BE2C (cell line): ENCODE data around the gene PRSS1.
"Not testable (repeated sequence)": the region's sequence is repeated elsewhere in the genome, so short reads cannot be mapped to it uniquely, and the experiment has no call there.

ENCODE experiments used
- DNase-seq: peaks from one replicate; pipeline ENCODE4 v3.0.0-alpha.2; 2020
- H3K27me3 ChIP-seq: fragments of 250-450 bp; sonication (Bioruptor Pico); 2 replicates; pipeline ENCODE4 v1.5.1; 2020; ENCODE audit warnings: mild to moderate bottlenecking
- H3K36me3 ChIP-seq: fragments of 250-450 bp; sonication (Bioruptor Pico); 2 replicates; pipeline ENCODE4 v1.5.1; 2020; ENCODE audit warnings: mild to moderate bottlenecking
- H3K4me1 ChIP-seq: fragments of 250-450 bp; sonication (Bioruptor Pico); 2 replicates; pipeline ENCODE4 v1.5.1; 2020
- H3K4me3 ChIP-seq: 2 replicates; pipeline ENCODE4 v1.5.1; 2011; ENCODE audit warnings: low read depth, low read length
- H3K9me3 ChIP-seq: fragments of 250-450 bp; sonication (Bioruptor Pico); 2 replicates; pipeline ENCODE4 v1.5.1; 2020
- TF ChIP-seq, protein P1 (sequence below): IDR thresholded peaks from 2 replicates; pipeline ENCODE4 v1.5.1; 2012; ENCODE audit warnings: mild to moderate bottlenecking, low read depth, low read length

The PRSS1 gene

DNA sequence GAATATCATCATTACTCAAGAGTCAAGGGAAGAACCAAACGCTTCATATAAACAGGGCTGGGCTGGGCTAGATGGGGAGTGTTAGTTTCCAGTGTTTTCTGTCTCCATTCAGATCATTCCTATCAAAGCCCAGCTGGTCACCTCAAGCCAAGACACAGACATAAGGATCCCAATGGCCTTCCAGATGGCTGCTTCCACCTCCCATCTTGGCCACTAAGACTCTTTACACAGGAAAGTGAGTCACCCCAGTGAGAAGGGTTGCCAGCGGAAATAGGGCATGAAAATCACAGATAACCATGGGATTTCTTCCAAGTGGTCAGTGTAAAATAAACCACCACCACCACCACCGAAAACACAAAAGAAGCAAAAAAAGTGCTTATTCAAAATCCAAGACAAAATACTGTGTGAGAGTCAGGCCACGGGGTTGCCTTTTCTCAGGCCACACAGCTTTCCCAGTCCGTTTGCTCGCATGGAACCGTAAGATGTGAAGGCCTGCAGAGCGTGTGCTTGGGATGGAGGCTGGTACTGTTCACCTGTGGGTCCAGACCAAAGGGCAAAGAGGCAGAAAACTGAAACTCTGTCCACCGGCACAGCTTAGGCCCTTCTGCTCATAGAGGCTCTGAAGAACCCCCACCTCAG is 27.1 kb downstream of the PRSS1 start:
- TF ChIP-seq, protein P1, sequence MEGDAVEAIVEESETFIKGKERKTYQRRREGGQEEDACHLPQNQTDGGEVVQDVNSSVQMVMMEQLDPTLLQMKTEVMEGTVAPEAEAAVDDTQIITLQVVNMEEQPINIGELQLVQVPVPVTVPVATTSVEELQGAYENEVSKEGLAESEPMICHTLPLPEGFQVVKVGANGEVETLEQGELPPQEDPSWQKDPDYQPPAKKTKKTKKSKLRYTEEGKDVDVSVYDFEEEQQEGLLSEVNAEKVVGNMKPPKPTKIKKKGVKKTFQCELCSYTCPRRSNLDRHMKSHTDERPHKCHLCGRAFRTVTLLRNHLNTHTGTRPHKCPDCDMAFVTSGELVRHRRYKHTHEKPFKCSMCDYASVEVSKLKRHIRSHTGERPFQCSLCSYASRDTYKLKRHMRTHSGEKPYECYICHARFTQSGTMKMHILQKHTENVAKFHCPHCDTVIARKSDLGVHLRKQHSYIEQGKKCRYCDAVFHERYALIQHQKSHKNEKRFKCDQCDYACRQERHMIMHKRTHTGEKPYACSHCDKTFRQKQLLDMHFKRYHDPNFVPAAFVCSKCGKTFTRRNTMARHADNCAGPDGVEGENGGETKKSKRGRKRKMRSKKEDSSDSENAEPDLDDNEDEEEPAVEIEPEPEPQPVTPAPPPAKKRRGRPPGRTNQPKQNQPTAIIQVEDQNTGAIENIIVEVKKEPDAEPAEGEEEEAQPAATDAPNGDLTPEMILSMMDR, result no peak
- Histone ChIP-seq H3K4me3 (no peak overlapping the region), H3K9me3 (no peaks in the 10 kb centered on the region), H3K36me3 (no peaks in the 10 kb centered on the region), H3K4me1 (no peaks in the 10 kb centered on the region), H3K27me3 (no peaks in the 10 kb centered on the region)
- DNase-seq, result no peak

- H3K4me1 ChIP-seq, H3K36me3 ChIP-seq, H3K27me3 ChIP-seq, DNase-seq, H3K9me3 ChIP-seq, H3K4me3 ChIP-seq: not testable (repeated sequence)
Observed at GRCh38 chr7:142776845-142777225, 27.6 kb downstream of the PRSS1 start.

GRCh38 chr7:142777318-142777717 is 28.0 kb downstream of the PRSS1 start:
- H3K4me3 ChIP-seq, result no peak overlapping the region
- H3K27me3 ChIP-seq, result no peaks in the 10 kb centered on the region; the same call in 1 of the 2 replicates
- TF ChIP-seq, protein P1, result no peak
- H3K36me3 ChIP-seq, result no peaks in the 10 kb centered on the region
- H3K9me3 ChIP-seq, result no peaks in the 10 kb centered on the region
- H3K4me1 ChIP-seq, result no peaks in the 10 kb centered on the region
- no peak for DNase-seq

- TF ChIP-seq, protein P1, result peak; percentile 94
- H3K27me3 ChIP-seq, result no peaks in the 10 kb centered on the region; the same call in 1 of the 2 replicates
- no peaks in the 10 kb centered on the region for H3K36me3 ChIP-seq
- no peaks in the 10 kb centered on the region for H3K4me1 ChIP-seq
- peak overlapping the region; percentile 27 for H3K4me3 ChIP-seq
- DNase-seq, result peak; percentile 85
- no peaks in the 10 kb centered on the region for H3K9me3 ChIP-seq
Observed at GRCh38 chr7:142782922-142783900, 33.9 kb downstream of the PRSS1 start.

DNA sequence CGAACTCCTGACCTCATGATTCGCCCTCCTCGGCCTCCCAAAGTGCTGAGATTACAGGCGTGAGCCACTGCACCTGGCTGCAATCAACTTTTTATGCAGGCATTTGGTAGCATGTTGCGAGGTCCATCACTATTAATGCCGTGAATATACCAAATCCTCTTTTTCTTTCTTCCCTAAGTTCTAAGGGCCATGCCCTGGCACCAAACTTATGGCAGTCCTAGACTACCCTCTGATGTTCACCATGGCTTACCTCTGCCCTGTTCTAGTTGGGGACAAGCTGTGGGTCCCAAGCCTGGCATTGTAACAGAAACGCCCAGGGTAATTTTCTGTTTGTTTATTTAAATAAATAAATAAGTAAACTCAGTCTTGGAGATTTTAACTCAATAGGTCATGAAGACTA is 34.8 kb downstream of the PRSS1 start:
- Histone ChIP-seq H3K4me1 (no peaks in the 10 kb centered on the region), H3K4me3 (no peak overlapping the region), H3K36me3 (no peaks in the 10 kb centered on the region), H3K9me3 (no peaks in the 10 kb centered on the region), H3K27me3 (no peaks in the 10 kb centered on the region; the same call in 1 of the 2 replicates)
- DNase-seq, result no peak
- TF ChIP-seq, protein P1, result no peak

DNA sequence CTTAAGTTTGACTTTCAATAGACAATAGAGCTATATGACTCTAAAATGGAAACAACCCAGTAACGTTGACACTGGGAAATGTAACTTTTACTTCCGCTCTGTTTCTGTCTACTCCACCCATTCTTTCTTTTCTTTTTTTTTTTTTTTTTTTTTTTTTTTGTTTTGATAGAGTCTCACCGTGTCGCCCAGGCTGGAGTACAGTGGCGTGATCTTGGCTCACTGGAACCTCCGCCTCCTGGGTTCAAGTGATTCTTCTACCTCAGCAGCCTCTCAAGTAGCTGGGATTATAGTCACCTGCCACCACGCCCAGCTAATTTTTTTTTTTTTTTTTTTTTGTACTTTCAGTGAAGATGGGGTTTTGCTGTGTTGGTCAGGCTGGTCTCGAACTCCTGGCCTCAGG is 35.4 kb downstream of the PRSS1 start:
- Histone ChIP-seq H3K9me3 (no peaks in the 10 kb centered on the region), H3K27me3 (no peaks in the 10 kb centered on the region; the same call in 1 of the 2 replicates), H3K4me1 (no peaks in the 10 kb centered on the region), H3K4me3 (no peak overlapping the region), H3K36me3 (no peaks in the 10 kb centered on the region)
- TF ChIP-seq, protein P1, result no peak
- DNase-seq, result no peak
